GM12872 (cell line): ENCODE measurements around the gene ZNF408.

ENCODE experiments used
- TF ChIP-seq, protein P1 (sequence below): IDR thresholded peaks from 3 replicates; pipeline ENCODE4 v1.5.1; 2011; ENCODE audit warnings: low read depth, mild to moderate bottlenecking, low read length, moderate library complexity; ENCODE audit not compliant: insufficient read depth

The ZNF408 gene

DNA sequence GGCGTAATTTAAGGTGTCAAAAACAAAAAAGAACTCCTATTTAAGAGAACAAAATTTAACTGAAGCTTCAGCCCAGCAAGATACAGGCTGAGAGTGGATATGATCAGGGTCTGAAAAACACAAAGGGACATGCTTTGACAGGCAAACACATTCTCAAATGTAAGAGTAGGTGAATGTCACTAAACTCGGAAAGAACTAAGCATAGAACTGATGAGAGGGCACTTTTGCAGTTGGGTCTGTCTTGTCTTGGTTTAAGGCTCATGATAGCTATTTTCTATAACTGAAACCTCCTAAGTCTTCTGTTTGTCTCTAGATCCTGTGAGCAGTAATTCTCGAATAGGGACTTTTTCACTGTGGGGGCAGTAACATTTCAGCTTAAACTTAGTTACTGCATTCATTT is 45.2 kb downstream of the ZNF408 start:
- TF ChIP-seq, protein P1, sequence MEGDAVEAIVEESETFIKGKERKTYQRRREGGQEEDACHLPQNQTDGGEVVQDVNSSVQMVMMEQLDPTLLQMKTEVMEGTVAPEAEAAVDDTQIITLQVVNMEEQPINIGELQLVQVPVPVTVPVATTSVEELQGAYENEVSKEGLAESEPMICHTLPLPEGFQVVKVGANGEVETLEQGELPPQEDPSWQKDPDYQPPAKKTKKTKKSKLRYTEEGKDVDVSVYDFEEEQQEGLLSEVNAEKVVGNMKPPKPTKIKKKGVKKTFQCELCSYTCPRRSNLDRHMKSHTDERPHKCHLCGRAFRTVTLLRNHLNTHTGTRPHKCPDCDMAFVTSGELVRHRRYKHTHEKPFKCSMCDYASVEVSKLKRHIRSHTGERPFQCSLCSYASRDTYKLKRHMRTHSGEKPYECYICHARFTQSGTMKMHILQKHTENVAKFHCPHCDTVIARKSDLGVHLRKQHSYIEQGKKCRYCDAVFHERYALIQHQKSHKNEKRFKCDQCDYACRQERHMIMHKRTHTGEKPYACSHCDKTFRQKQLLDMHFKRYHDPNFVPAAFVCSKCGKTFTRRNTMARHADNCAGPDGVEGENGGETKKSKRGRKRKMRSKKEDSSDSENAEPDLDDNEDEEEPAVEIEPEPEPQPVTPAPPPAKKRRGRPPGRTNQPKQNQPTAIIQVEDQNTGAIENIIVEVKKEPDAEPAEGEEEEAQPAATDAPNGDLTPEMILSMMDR, result no peak

DNA sequence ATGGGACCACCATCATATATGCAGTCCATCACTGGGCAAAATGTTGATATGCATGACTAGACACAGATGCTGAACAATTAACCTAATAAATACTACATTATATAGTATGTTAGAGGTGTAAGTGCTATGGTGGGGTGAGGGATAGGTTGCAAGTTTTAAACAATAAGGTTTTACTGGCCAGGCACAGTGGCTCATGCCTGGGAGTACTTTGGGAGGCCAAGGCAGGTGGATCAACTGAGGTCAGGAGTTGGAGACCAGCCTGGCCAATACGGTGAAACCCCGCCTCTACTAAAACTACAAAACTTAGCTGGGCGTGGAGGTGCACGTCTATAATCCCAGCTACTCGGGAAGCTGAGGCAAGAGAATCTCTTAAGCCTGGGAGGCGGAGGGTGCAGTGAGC is 46.3 kb downstream of the ZNF408 start:
- TF ChIP-seq, protein P1, result no peak
